BLaER1 (cell line): Measurements from ENCODE around the gene SSH3.

Source experiments
- H3K27ac ChIP-seq: shearing (Covaris generic); formaldehyde crosslinking; 2 replicates; pipeline ENCODE4 v1.8.1; 2022
- H3K27me3 ChIP-seq: shearing (Covaris generic); formaldehyde crosslinking; 2 replicates; pipeline ENCODE4 v1.8.1; 2022
- H3K36me3 ChIP-seq: shearing (Covaris generic); formaldehyde crosslinking; 2 replicates; pipeline ENCODE4 v1.8.1; 2022
- H3K4me1 ChIP-seq: shearing (Covaris generic); formaldehyde crosslinking; 2 replicates; pipeline ENCODE4 v1.8.1; 2022
- H3K4me2 ChIP-seq: shearing (Covaris generic); formaldehyde crosslinking; 2 replicates; pipeline ENCODE4 v1.8.1; 2022
- H3K4me3 ChIP-seq: shearing (Covaris generic); formaldehyde crosslinking; 2 replicates; pipeline ENCODE4 v1.8.1; 2022
- H3K9ac ChIP-seq: shearing (Covaris generic); formaldehyde crosslinking; 2 replicates; pipeline ENCODE4 v1.8.1; 2022
- H3K9me3 ChIP-seq: shearing (Covaris generic); formaldehyde crosslinking; 2 replicates; pipeline ENCODE4 v1.8.1; 2022
- H4K20me1 ChIP-seq: shearing (Covaris generic); formaldehyde crosslinking; 2 replicates; pipeline ENCODE4 v1.8.1; 2022
- Cebpa-rat ChIP-seq: shearing (Covaris generic); IDR thresholded peaks from 2 replicates; pipeline ENCODE4 v1.8.1; 2022

The SSH3 gene

DNA sequence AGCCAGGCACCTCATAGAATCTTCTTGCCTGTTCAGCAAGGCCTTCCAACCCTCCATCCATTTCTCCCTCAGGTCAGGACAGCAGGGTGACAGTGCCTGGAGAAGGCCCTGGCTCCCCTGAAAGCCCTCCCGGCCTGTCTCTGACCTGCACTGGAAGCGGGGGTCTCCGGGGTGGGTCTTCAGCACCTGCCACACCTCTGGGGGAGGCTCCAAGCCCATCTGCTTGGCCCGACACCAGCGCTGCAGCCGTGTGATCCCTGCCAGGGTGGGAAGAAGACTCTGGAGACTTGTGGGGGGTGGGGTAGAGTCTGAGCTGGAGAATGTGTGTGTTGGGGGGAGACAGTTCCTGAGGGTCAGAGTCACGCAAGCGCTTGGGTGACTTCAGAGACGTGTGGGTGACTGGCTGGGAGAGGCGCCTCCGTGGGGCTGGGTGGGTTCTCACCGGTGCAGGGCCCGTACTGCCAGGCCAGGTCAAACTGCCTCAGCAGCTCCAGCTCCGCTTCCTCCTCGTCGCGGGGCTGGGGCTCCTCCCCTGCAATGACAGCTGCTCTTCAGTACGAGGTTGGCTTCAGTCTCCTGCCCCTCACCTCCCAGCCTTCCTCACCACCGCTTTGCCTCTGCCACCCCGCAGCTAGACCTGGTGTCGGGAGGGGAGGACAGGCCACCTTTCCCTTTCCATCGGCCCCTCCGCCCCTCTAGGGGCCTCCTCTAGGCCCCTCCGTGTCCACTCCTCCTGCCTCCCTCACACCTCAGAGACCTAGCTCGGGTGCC is 49.4 kb downstream of the SSH3 start:
- no peaks in the 10 kb centered on the region for H4K20me1 ChIP-seq
- peak overlapping the region; percentile 87 for H3K9ac ChIP-seq
- H3K27me3 ChIP-seq = no peaks in the 10 kb centered on the region
- no peak for TF ChIP-seq Cebpa-rat
- H3K4me3 ChIP-seq = peak overlapping the region; percentile 75
- peak overlapping the region; percentile 99 for H3K4me2 ChIP-seq
- H3K36me3 ChIP-seq = no peaks in the 10 kb centered on the region
- H3K27ac ChIP-seq = peak overlapping the region; percentile 95
- no peaks in the 10 kb centered on the region for H3K9me3 ChIP-seq
- peaks cover 77% of the 10 kb centered on the region for H3K4me1 ChIP-seq

DNA sequence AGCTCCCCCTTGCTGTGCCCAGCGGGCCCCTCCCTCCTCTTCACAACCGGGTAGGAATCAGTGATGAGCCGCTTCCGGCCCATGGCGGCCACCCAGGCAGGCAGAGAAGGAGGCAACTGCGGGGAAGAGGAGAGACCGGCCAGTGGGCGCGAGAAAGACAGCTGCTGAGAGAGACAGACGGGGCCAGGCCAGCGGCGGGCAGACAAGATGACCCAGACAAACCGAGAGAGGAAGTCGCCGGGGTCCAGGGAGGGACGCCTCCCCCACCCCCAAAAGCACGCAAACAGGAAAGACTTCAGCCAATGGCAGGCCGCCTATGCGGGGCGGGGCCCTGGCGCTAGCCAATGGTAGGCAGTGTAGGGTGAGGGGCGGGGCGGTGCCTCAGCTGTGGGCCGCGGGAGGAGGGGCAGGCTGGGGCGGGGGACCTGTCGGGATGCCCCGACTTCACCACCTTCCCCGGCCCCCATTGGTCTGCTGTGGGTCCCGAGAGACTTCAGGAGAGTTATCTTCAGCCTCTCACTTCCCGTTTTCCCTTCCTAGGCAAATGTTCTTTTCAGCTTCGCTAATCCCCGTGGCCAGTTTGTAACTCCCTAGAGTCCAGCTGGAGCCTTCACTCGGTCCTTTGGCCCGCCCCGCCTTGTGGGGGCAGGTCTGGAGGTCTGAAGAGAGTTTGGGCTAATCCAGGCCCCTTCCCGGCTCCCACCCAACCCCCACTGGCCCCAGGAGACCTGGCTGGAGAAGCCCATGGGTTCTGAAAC is 50.2 kb downstream of the SSH3 start, which contains the start of gene POLD4:
Gene POLD4 (minus strand): TSS at position 230 of the 758 bp plus-strand sequence. CDS start 147 bp downstream, at position 83.
- H3K4me3 ChIP-seq = peak within 1 kb of the TSS; percentile 75
- peaks cover 80% of the 10 kb centered on the region for H3K4me1 ChIP-seq
- H3K4me2 ChIP-seq = peak within 1 kb of the TSS; percentile 99
- peak within 1 kb of the TSS; percentile 95 for H3K27ac ChIP-seq
- TF ChIP-seq Cebpa-rat = no peak
- no peaks in the 10 kb centered on the region for H3K27me3 ChIP-seq
- H3K9me3 ChIP-seq = no peaks in the 10 kb centered on the region
- H3K36me3 ChIP-seq = no peaks in the 10 kb centered on the region
- H3K9ac ChIP-seq = peak within 1 kb of the TSS; percentile 87
- H4K20me1 ChIP-seq = no peaks in the 10 kb centered on the region

DNA sequence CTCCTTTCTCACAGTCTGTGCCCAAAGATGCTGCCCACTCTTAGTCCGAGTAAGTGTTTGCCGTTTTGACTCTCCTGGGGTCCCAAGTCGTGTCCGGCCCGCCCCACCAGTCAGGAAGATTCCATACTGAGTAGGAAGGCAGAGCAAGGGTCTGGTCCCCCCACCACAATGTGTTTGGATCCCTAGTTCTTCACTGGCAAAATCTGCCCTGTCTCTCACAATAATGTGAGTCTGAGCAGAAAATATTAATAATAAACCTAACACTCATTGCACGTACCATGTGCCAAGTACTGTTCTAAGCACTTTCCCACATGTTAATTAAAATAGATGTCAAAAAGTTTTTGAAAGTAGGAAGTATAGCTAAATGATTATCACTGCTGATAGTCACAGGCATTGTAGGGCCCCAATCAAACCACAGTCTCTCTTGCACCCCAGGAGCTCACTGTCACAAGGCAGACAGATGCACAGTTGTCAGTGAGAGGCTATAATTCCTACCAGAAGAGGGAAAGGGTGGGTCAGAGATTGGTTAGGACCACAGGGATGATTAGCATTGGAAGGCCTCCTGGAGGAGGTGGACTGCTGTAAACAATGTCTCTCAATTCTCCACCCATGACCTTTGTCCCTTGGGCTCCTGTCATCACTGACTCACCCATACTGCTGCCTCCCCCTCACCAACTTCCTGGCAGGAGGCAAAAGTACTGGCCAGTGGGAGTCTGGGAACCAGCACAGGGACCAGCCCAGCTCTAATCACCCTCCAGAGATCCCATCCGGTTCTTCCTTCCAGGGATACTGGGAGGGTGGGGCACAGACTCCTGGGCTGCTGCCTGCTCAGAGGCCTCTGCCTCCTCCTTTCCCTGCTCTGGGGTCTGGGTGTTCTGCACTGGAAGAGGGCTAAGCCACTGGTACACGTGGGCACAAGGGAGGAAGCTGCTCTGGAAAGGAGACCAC is 51.0 kb downstream of the SSH3 start:
- H3K4me3 ChIP-seq = peak overlapping the region; percentile 75
- H3K9me3 ChIP-seq = no peaks in the 10 kb centered on the region
- no peak for TF ChIP-seq Cebpa-rat
- H3K36me3 ChIP-seq = no peaks in the 10 kb centered on the region
- H3K27ac ChIP-seq = peak overlapping the region; percentile 95
- H3K4me1 ChIP-seq = peaks cover 80% of the 10 kb centered on the region
- H3K4me2 ChIP-seq = peak overlapping the region; percentile 99
- peak overlapping the region; percentile 71 for H3K9ac ChIP-seq
- no peaks in the 10 kb centered on the region for H4K20me1 ChIP-seq
- H3K27me3 ChIP-seq = no peaks in the 10 kb centered on the region

DNA sequence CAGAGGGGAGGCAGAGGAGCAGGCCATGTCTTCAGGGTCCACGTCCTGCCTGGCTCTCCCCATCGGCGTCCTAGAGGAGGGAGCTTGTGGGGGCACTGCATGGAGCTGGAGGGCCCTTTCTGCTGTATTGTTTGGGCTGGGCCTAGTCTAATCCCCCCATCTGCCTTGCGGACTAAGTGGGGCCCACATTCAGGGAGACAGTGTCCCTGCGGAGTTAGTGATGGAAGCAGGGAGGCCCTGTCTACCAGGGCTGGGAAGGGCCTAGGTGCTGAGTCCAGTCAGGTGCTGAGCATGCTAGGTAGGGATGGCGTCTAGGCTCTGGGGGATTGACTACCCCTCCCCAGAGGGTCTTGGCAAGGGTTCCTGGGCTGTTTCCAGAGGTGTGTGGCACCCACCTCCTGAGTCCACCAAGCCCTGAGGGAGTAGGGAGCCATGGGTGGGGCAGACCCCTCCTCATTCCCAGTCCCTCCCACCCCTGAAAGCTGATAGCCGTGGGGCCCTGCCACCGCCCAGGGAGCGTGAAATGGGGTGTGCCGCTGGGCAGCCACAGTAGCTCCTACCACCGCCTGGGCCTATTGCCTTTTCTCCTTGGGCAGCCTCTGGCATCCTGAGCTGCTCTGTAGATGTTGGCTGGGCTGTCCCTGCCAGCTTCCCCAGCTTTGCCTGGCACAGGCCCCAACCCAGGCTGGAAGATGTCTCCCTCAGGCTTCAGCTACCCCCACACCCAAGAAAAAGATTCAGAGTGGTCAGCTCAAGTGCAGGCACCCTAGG is 51.9 kb downstream of the SSH3 start:
- Histone ChIP-seq H4K20me1 (no peaks in the 10 kb centered on the region), H3K4me3 (no peak overlapping the region; the same call in 1 of the 2 replicates), H3K27ac (peak overlapping the region; percentile 95), H3K27me3 (no peaks in the 10 kb centered on the region), H3K4me2 (peak overlapping the region; percentile 99), H3K36me3 (no peaks in the 10 kb centered on the region), H3K9me3 (no peaks in the 10 kb centered on the region), H3K9ac (peak overlapping the region; percentile 71), H3K4me1 (peaks cover 72% of the 10 kb centered on the region)
- TF ChIP-seq Cebpa-rat = no peak

DNA sequence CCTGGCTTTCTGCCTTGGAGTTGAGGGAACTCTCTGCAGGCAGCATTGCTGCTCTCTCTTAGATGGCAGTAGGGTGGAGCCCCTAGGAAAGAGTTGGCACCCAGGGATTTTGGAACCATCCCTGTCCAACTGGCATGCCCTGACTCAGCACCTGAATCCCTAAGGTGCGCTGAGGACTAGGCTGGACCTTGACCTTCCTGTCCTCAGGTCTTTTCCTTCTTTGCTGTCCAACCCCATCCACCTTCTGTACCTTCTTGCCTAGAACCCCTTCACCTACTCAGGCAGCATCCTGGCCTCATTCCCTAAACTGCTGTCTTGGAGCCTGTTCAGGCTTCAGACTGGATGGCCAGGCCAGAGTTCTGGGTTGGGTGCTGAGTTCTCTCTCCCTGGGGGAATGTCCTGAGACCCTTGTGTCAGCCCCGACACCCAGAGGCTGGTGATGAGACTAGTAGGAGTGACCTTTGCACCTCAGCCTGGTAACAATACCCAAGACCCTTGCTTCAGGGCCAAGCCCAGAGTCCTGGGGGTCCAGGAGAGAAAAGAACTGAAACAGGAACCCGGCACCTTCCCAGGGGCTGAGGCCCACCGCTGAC is 52.6 kb downstream of the SSH3 start:
- Histone ChIP-seq H3K4me1 (peaks cover 65% of the 10 kb centered on the region), H3K4me2 (peak overlapping the region; percentile 99), H3K4me3 (peak overlapping the region; percentile 43; the same call in 1 of the 2 replicates), H3K36me3 (no peaks in the 10 kb centered on the region), H3K27ac (peak overlapping the region; percentile 95), H3K9me3 (no peaks in the 10 kb centered on the region), H3K9ac (peak overlapping the region; percentile 71), H4K20me1 (no peaks in the 10 kb centered on the region), H3K27me3 (no peaks in the 10 kb centered on the region)
- no peak for TF ChIP-seq Cebpa-rat

- H3K4me3 ChIP-seq = peak overlapping the region; percentile 43; the same call in 1 of the 2 replicates
- H3K36me3 ChIP-seq = no peaks in the 10 kb centered on the region
- H3K4me1 ChIP-seq = peaks cover 60% of the 10 kb centered on the region
- H3K27me3 ChIP-seq = 0 out of 2 replicates have a peak, but pooled peaks cover 3% of the 10 kb centered on the region
- H3K9ac ChIP-seq = peak overlapping the region; percentile 71
- no peaks in the 10 kb centered on the region for H4K20me1 ChIP-seq
- H3K4me2 ChIP-seq = peak overlapping the region; percentile 99
- TF ChIP-seq Cebpa-rat = no peak
- peak overlapping the region; percentile 95 for H3K27ac ChIP-seq
- H3K9me3 ChIP-seq = no peaks in the 10 kb centered on the region
These were observed 53.1 kb downstream of the SSH3 start for GRCh38 chr11:67356387-67356863.

DNA sequence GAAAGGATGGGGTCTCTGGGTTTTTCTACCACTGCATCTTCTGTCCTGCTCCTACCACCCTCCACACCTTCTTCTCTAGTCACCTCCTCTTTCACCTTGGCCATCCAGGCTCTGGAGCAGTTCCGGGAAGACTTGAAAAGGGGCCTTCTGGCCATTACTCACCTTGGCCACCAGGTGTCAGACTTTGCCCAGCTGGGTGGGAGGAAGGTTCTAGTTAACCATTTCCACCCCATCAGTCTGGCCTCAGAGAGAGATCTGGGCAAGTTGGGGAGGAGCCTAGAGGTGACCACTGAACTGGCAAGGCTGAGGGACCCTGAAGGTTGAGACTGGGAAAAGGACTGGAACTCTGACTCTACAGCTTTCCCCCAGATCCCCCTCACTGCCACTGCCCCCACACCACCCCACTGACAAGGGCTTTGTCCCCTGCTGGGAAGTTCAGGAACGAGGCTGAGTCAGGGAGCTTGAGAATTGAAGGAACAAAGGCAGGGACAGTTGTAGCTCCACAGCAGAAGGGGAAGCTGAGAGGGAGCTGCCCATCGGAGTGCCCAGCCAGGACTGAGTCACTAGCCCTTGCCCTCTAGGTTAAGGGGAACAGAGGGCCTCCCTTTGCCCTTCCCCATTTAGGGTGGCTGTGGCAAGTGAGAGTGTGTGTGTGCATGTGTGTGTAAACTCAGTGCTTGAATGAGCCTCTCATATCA is 53.7 kb downstream of the SSH3 start:
- H3K27ac ChIP-seq = peak overlapping the region; percentile 95
- peak overlapping the region; percentile 99 for H3K4me2 ChIP-seq
- 0 out of 2 replicates have a peak, but pooled peaks cover 9% of the 10 kb centered on the region for H3K27me3 ChIP-seq
- peaks cover 54% of the 10 kb centered on the region for H3K4me1 ChIP-seq
- no peaks in the 10 kb centered on the region for H3K36me3 ChIP-seq
- TF ChIP-seq Cebpa-rat = no peak
- H3K4me3 ChIP-seq = peak overlapping the region; percentile 43; the same call in 1 of the 2 replicates
- peak overlapping the region; percentile 71 for H3K9ac ChIP-seq
- no peaks in the 10 kb centered on the region for H4K20me1 ChIP-seq
- H3K9me3 ChIP-seq = no peaks in the 10 kb centered on the region
